Activated gamma-delta T cell treated with Interleukin-2 at 50 U/mL for 16 hours (primary cell): ENCODE data around the gene DACH1.

Source experiments
- DNase-seq: peaks from one replicate; pipeline ENCODE4 v3.0.0-alpha.2; 2020

Gene DACH1

DNA sequence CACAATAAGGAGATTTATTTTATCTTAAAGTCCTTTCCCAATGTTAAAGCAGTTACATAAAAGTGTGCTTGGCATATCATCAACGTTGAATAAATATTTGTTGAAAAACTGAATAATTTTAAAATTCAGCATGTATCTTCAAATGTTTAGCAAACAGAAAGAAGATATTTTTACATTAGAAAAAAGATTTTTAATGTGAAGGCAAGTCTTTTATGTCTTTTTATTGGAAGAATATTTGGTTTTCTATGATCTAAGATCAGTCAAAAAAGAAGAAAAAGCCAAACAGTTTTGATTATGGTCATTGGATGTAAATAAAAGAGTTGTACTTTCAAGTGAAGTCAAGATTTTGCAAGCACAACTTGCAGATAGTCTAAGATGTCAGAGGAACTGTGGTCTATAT lies 397.4 kb downstream of the DACH1 start:
- no peak for DNase-seq

DNA sequence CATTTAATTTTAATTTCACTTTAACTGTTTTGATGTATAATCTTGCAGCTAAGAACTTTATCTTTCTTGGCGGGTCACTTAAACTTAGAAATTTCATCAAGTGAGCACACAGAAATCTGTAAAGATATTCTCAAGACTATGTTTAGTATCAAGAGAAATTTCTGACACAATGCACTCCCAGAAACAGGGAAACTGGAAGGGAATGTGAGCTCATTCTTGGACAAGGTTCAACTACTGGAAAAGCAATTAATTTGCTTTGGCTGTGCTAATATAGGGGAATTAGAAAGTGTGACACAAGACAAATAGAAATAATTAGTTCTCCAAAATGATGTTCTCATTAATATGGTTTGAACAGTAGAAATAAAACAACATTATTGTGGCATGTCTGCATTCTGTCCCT lies 402.3 kb downstream of the DACH1 start:
- DNase-seq = no peak

DNA sequence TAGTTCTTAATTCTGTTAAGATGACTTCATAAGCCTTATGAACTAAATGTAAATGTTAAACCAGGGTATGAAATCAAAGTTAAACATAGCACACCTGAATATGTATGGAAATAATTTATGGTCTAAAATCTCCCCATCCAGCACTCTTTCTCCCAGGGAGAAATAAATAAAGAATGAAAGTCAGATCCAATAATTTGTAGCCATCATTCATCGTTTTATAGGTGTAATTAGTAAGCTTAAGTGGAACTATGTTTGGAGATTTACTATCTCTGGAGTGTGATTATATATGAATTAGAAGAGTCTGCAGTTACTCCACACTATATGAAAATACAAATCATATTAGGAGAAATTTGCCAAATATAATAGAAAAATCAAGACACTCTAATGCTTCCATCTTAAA lies 405.1 kb downstream of the DACH1 start:
- no peak for DNase-seq

- DNase-seq = no peak
Measured at GRCh38 chr13:71460211-71460610, 406.8 kb downstream of the DACH1 start.

GRCh38 chr13:71459708-71460107 lies 407.3 kb downstream of the DACH1 start:
- no peak for DNase-seq

- DNase-seq = no peak
Measured at GRCh38 chr13:71457645-71458044, 409.4 kb downstream of the DACH1 start.

DNA sequence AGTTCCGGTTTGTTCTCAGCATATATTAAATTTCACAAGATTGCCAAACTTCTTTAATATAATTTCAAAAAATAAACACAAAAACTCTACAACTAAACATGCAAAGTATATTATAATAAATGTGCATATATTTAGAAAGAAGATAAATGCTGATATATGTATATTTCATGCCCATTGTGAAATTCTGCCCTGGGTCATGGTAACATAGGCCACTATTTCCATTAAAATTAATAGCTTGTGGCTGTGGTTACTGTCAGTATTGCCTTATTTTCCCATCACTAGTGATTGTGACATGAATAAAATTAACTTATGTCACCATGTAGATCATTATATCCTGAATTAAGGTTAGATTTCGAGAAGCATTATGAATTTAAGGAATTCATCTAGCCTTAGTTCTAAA lies 410.9 kb downstream of the DACH1 start:
- no peak for DNase-seq

- DNase-seq = no peak
Measured at GRCh38 chr13:71454509-71454908, 412.5 kb downstream of the DACH1 start.

GRCh38 chr13:71448080-71448630 lies 418.8 kb downstream of the DACH1 start:
- DNase-seq = no peak

DNA sequence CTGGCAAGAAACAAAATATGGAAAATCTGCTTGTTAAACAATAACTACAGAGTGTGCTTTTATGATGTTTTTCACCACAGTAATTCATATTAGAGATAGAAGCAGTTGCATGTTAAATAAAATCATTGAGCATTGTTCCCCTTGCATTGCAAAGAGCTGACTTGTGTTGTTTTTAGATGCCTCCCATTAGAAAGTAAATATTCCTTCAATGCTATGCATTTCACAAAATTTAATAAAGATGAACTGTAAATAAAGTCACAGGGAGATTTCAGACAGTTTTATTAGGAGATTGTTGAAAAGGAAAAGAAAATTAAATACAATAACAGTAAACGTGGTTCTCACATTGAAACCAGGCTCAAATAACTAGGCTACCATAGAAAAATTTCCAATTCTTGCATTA lies 429.3 kb downstream of the DACH1 start:
- no peak for DNase-seq

GRCh38 chr13:71430681-71431080 lies 436.3 kb downstream of the DACH1 start:
- no peak for DNase-seq

GRCh38 chr13:71417205-71417604 lies 449.8 kb downstream of the DACH1 start:
- DNase-seq = no peak

DNA sequence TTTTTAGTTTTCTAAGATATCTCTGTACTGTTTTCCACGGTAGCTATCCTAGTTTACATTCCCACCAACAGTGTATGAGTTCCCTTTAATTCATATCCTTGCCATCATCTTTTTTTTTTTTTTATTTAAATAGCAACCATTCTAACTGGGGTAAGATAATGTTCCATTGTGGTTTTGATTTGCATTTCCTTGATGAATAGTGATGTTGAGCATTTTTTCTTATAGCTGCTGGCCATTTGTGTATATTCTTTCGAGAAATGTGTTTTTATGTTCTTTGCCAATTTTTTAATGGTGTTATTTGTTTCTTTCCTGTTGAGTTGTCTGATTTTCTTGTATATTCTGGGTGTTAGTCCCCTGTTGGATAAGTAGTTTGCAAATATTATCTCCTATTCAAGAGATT lies 454.8 kb downstream of the DACH1 start:
- DNase-seq = no peak

GRCh38 chr13:71408416-71408815 lies 458.6 kb downstream of the DACH1 start:
- no peak for DNase-seq

DNA sequence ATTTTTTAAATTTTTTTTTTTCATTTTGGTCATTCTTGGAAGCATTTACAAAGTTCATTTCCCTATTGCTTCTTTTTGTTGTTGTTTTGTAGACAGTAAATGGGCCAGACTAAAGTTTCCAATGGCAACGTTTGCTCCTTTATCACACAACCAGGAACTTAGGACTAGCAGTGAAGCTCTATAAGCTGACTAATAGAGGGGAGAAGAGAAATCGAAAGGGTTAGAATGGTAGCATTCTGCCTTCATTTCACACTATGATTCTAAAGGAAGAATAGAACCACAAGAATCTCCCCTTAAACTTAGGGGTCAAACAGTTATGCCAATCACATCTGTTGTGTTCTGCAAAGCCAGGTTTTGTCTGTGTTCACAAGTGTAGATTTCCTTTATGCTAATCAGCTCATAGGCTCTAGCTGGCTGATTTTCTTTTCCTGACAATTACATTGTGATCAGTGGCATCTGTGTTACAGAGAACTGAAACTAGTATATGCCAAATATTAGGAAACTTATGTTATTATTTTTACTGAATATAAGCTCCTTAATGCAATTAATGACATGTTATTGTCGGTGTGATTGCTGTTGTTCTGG lies 467.3 kb downstream of the DACH1 start:
- no peak for DNase-seq

DNA sequence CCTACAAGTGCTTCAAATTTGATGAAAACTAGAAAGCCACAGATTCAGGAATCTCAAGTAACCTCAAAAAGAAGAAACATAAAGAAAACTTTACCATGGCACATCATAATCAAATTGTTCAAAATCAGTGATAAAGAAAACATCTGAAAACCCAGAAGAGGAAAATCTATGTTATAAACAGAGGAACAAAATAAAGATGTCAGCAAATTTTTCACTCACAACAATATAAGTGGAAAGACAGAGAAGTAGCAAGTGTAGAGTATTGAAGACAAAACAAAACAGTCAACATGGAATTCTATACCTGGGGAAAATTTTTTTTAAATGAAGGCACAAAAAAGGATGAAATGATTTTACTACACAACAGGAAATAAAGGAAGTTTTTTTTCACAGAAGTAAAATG lies 470.9 kb downstream of the DACH1 start:
- DNase-seq = no peak

- no peak for DNase-seq
Measured at GRCh38 chr13:71395053-71395452, 472.0 kb downstream of the DACH1 start.

DNA sequence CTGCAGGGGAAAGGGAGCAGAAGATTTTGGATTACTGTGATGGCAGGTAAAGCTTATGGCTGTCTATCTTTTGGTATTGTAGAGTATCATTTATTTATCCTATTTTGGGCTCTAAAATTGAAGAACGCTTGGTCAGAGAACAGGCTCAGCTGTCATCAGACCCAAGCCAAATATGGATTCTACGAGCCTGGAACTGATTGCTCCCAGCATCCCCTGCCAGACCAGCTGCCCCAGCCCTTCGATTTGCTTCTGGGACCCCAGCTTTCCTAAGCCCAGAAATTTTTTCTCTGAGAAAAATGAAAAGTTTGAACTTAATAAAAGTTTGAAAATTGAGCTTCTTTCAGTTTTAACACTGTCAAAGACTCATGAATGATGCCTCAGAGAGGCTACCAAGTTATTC lies 472.8 kb downstream of the DACH1 start:
- DNase-seq = no peak
